NK-92 (cell line): ENCODE data around the gene MRC1.

Source experiments
- DNase-seq: peaks from one replicate; lab custom pipeline; 2025; ENCODE audit not compliant: unreplicated experiment; lab: John Stamatoyannopoulos, UW

MRC1 gene

DNA sequence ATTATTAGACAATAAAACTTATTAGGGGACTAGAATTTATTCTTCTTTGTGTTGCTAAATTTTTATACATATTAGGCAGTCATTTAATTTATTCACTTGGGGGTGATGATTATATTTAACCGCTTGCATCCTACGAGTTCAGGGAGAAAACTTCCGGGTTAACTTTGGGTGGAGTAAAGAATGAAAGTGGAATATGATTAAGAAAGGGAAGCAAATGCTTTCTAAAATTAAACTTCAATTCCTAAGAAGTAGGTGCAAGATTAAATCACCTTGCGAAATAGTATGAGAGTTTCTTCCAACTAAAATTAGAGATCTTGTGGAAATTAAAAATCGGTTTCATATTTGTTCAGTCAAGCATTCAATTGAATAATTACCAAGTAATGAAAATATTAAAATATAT lies 33.5 kb downstream of the MRC1 start:
- no peak for DNase-seq

DNA sequence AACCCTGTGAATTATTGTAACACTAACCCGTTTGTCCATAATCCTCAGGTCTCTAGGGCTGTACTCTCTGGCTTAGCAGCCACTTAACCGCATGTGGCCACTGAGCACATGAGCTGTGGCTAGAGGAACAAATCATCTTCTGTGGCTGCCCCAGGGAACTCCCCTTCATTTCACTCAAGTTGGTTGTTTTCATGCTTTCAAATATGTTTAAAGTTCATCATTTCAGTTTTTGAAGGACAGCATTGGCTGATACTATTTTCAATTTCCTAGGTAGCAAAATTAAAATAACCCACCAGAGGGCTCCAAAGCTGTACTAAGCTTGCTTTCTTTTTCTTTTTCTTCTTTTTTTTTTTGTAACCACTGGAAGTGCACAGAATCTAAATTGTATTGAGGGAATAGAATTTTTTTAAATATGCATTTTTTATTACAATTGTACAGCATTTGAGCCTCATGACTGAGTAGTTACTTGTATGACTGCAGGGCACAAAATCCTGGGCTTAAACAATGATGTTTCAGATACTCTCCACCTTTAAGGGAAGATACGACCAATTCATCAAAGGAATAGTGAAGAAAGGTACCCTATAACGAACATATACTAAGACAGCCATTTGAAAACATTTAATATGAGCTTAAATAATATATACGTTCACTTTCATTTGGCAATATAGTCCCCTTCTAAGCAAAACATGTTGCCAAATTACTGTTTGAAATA lies 38.6 kb downstream of the MRC1 start:
- DNase-seq: peak; percentile 2

DNA sequence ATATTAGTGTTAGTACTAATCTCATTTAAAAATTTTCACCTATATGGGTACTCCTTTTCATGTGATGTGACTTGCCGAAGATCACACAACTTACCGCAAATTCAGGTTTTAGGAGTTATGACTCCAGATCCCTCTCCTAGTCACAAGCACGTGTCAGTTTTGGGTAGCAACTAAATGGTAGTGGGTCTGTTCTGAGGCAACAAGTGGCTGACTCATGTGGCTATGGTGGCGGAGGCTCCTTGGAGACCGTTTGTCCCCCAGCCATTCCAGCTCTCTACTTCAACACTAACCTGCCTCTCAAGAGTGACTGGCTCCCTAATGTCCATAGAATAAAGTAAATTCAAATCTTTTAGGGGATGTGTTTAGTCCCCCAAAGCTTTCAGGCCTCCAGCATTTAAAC lies 39.5 kb downstream of the MRC1 start:
- DNase-seq: no peak

DNA sequence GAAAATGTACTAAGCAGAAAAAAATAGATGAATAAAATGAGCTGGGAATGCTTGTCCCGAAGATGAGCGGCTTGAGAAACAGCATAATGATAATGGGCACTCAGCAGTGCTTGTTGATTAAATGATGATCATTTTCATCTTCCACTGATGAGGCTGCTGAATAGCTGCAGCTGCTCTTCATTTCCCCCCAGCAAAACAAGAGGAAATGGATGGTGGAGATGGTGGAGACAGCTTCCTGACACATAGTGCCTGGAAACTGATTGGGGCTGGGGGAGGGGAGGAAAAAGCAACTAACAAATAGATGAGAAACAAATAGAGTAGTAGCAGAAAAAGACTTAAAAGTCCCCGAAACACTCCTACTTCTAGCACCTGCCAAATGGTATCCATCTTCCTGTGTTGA lies 41.4 kb downstream of the MRC1 start:
- DNase-seq: no peak

DNA sequence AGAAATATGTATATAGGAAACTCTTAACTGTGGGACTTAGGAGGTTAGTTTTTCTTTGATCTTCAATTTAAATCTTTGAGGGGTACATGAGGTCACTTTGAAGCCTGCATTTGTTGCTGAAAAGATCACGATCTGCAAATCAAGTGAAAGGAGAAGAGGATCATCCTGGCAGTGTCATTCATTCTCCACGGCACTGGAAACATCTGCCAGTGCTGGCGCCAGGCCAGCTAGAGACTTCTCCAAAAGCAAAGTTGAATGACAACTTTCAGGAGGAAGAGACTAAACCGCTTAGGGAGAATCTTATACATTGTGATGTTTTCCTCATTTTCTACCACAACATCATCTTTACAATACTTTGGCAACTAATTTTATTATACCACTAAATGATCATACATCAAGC lies 42.5 kb downstream of the MRC1 start:
- DNase-seq: no peak

DNA sequence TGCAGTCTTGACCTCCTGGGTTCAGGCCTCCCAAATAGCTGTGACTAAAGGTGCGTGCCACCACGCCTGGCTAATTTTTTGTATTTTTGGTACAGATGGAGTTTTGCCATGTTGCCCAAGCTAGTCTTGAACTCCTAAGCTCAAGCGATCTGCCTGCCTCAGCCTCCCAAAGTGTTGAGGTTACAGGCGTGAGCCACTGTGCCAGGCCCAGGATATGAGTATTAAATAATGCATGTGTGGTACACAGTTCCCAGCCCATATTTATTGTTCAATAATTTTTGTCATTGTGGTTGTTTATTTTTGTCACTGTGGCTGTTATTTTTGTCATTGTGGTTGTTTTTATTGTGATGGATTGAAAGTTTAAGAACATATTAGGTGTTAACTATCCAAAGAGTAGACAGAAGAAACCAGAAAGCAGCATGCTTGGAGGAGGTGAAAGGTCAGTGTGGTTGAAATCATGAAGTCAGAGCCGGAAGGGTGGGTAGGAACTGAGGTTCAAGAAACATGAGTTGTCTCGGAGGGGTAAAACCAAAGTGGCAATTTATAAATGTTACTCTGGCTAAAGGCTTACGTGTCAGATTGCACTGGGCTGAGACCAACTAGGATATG lies 45.0 kb downstream of the MRC1 start:
- DNase-seq: no peak

DNA sequence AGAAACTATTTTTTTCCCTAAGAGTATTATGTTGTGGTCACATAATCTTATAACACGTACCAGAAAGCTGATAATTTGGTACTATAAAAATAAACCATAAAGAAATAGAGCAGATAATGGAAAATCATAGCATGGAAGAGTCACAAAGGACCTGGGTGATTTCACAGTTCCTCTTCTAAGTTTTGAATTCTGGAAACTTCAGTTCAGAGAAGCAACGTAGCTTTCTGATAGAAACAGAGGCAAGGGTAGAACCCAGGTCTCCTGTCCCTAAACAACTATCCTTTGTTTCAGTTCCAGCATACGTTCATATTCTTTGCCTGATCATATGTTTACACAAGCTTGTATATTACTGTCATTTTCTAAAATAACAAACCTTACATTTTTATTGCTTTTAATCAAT lies 47.9 kb downstream of the MRC1 start:
- DNase-seq: no peak

DNA sequence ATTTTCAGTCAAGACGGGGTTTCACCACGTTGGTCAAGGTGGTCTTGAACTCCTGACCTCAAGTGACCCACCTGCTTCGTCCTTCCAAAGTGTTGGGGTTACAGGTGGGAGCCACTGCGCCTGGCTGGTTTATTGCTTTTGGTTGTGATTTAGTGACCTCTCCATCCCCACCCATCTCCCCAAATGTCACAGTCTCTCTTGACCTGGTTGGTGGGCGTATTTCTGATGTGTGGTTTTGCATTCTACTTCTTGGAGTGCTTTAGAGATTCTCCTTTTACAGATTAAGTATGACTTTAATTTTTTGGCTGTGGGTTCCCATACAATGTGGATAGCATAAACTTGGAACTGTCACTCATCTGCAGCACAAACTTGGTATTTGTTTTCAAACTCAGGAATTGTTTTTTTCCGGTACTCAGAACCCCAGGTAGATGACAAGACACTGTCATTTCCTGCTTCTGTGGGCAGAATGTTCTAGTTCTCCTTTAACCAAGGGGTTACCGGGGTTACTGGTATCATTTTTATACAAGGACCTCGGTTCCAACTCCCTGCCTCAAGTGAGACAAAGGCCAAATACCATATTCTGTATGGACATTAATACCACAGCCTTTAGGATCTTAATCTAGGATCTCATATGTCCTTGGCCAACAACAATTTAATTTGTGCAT lies 50.5 kb downstream of the MRC1 start:
- no peak for DNase-seq

DNA sequence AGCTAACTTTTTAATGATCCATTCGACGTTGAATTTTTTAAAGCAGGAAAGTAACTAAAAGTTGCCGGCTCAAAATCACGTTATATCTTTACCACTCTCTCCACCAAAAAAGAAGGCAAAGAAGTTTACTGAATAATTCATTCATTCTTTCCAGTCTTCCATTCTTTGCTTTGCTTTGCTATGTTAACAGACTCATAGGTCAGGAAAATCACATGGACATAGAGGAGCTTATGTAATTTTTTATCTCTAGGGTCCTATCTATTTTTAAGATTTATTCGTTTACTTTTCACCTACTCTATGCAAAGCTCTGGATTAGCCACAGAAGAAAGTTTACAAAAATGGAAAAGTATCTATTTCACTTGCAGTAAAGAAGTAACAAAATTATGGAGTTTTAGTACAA lies 52.6 kb downstream of the MRC1 start:
- no peak for DNase-seq

DNA sequence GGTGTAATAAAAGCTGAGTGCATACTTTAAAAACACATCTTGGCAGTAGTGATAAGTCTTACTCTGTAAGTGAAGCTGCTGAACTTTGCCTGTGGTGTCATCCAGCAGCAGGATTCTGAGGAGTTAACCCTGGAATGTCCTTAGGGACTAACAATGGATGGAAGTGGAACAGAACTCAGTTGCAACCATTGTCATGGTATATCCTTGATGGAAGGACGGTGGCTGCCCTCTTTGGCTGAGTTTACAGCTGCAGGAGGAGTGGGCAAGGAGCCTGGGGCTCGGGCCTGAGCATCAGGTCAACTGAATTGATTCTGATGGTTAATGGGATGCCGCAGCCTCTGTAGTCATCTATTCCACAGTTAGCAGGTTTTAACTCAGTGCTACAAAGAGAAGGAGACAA lies 56.2 kb downstream of the MRC1 start:
- DNase-seq: no peak

DNA sequence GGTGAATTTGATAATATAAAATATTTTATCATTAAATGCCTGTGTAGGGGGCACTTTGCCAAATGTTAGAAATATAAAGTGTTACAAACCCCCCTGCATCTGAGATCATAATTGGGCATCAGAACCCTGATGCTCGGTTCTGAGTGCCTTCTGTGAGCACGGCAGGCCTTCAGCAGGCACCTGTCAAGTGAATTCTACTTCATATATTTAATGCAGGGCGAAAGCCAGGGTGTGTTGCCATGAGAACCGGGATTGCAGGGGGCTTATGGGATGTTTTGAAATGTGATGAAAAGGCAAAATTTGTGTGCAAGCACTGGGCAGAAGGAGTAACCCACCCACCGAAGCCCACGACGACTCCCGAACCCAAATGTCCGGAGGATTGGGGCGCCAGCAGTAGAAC lies 57.2 kb downstream of the MRC1 start:
- DNase-seq: no peak

DNA sequence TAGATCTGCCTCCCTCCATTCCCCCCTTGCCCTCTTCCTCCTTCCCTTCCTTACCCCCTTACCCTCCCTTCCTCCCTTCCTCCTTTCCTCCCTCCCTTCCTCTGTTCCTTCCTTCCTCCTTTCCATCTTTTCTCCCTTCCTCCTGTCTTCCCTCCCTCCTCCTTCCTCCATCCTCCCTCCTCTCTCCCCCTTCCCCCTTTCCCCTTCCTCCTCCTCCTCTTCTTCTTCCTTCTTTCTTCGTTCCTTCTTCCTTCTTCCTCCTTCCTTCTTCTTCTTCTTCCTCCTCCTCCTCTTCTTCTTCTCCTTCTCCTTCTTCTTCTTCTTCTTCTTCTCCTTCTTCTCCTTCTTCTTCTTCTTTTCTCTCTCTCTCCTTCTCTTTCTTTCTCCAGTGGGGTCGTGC lies 57.9 kb downstream of the MRC1 start:
- DNase-seq: no peak

DNA sequence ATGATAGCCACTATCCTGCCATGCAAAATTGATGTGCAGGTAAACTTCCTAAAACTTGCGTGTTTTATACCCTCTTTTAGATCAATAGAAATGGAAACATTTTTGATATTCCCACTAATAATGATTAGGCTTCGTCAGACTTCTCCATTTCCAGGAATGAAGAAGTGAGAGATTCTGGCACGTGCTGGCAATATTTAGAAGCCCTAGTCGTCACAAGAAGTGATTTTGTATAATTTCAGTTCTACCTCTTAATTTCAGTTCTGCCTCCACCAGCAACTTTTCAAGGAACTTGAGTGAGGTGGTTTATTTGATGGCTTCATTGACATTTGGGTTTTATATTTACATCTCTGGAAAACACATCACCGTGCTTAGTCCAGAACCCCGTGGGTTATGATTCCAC lies 61.9 kb downstream of the MRC1 start:
- DNase-seq: no peak

DNA sequence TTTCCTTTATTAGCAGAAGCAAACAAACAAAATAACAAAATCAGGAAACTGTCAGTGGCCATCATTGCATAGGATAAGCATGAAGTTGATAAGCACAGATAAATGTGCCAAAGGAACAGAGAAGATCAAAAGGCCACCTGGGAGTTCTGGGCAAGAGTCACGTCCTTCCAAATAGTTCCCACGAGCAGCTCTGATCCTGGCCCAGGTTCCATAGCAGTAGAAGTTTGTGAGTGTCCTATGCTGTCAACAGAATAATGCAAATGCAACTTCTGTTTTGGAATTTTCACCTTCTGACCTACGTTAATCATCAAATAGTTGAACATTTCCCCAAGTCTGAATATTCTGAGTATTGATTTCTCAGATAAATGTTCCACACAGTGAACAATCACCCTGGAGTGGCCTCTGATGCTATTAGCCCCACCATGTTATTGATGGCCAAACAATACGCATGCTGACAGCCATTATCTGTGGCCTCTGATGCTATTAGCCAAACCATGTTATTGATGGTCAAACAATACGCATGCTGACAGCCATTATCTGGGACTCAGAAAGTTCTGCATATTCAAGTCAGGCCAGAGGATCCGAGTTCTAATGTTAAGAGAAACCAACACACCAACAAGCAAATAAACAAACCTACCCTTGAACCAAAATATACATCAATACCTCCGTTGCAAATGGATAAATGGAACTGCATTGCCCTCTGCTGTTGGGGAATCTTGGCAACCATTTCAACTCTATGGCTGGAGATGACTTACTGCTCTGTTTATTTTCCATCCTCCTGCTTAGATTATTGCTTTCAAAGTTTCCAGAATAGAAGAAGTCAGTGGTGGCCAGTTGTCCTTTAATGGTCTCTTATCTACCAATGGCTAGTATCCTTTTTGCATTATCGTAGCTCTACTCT lies 63.3 kb downstream of the MRC1 start:
- no peak for DNase-seq

DNA sequence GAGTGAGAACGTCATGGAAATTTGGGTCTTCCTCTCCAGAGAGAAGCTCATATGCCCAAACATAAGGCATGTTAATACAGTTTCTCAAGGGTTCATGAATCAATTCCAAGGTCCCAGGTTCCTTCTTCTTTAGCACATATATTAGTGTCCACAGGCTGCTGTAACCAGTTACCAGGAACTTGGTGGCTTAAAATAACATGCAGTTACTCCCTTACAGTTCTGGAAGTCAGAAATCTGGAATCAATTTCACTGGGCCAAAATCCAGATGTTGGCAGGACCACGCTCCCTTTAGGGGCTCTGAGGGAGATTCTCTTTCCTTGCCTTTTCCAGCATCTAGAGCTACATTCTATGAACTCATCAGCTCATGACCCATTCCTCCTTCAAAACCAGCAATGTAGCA lies 64.8 kb downstream of the MRC1 start:
- no peak for DNase-seq

DNA sequence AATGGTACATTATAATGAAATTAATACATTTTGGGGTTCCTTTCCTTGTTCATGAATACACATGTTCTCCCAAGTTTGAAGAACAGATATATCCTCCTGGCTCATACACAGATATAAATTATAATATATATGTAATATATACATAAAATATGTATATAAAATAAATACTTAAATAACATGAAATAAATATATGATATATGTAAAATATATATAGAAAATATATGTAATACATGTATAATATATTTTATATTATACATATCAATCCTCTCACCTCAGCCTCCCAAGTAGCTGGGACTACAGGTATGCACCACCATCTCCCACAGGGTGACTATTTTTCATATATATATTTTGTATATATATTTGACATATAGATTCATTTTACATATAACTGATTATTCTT lies 68.0 kb downstream of the MRC1 start:
- DNase-seq: no peak

DNA sequence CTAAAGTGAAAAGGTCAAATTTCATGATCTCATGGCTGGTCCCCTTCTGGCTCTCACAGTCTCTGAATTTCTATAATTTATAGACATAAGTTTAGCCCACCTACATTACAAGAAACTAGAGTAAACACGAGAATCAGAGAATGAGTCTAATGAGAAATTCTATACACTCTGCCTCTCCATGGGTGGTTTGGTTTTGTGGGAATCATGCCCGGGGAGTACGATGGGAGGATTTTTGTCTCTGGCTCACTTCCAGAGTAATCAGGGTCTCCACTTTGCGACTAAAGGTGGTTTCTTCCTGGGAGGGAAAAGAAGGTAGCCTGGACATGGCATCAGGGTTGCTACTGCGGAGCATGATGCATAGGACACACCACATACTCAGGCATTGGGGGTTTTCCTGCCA lies 69.7 kb downstream of the MRC1 start:
- DNase-seq: no peak

DNA sequence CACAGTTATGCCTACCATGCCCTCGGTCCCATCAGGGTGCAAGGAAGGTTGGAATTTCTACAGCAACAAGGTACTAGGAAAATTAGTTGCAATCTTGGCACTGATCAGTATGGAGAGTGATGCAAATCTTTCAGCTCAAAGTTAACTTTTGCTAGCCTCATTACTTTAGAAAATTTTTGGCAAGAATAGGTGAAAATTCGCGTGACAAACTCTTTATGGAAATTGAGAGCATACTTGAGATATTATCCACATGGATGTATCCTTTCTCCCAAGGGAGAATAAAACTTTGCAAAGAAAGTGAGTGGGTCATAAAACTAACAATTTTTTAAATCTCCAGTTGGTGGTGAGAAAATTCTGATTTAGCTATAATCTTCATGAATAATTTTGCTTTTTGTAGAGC lies 71.5 kb downstream of the MRC1 start:
- no peak for DNase-seq

DNA sequence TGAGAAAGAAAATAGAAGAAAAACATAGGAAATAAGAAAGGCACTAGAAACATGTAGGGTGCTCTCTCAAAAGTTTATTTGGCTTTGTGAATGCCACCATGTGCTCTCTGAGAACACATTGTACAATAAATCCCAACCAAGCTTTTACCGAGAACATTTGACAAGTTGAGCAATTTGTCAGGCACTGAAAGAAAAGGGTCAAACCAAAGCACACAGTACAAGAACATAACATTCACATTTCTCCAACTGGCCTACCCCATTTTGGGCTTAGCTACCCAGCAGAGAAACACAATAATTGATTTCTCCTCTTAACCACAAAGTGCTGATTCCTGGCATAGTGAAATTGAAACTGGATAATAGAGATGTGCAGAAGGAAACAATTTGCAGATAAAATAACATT lies 73.4 kb downstream of the MRC1 start:
- DNase-seq: no peak

DNA sequence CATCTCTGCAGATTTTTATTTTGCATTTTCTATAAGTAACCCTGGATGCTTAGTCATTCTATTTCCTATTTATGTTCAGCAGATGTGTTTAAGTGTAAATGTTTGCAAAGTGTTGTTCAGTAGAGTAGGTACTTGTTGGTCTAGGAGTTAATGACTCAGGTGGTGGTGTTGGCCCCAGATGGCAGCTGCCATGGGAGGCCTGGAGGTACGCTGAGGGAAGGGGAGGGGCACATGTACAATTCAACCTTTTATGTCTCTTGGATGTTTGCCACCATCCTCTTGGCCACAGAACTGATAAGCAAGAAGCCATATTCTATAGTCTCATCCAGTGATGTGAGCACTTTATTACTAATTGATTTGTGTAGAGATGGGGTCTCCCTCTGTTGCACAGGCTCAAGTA lies 74.5 kb downstream of the MRC1 start:
- no peak for DNase-seq

DNA sequence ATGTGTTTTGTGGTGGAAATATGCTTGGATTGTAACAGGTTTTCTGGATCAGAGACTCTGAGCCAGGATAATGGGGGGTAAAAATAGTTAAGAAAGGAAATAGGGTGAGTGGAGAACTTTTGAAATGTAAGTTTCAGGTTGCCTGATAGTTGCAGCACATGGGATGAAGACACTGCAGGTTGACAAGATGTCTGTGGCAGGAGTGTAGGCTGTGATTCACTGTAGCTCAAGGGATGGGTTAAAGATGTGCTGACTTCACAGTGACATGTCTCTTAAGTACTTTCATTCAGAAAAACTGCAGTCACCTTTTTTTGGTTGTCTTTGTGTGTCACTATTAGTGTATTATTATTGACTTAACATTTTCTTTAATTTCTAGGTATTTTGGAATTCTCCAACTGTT lies 79.0 kb downstream of the MRC1 start:
- DNase-seq: no peak

DNA sequence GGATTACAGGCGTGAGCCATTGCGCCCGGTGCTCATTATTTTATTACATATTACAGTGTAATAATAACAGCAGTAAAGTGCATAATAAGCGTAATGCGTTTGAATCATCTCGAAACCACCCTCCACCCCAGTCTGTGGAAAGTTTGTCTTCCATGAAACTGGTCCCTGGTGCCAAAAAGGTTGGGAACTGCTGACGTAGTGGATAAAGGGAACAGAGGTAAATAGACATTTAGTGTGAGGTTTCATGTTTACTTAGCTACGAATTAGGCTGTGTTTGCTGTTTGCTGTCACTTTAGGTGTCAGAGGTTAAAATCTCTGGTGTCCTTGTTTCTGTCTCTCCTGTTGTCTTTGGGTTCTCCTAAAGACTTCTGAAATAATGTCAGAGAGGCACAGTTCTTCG lies 82.3 kb downstream of the MRC1 start:
- no peak for DNase-seq
